WERI-Rb-1 (cell line): ENCODE data around the gene STXBP3.

Experiments used
- DNase-seq: peaks from one replicate; pipeline ENCODE4 v3.0.0-alpha.2; 2020
- H3K27ac ChIP-seq: fragments of 250-450 bp; sonication (Bioruptor Pico); 2 replicates; pipeline ENCODE4 v1.5.1; 2020; ENCODE audit warnings: mild to moderate bottlenecking, moderate library complexity
- H3K27me3 ChIP-seq: fragments of 250-450 bp; sonication (Bioruptor Pico); 2 replicates; pipeline ENCODE4 v1.5.1; 2021; ENCODE audit warnings: mild to moderate bottlenecking, low read depth, moderate library complexity; ENCODE audit not compliant: insufficient read depth, severe bottlenecking
- H3K36me3 ChIP-seq: fragments of 250-450 bp; sonication (Bioruptor Pico); 2 replicates; pipeline ENCODE4 v1.5.1; 2020; ENCODE audit warnings: mild to moderate bottlenecking, moderate library complexity
- H3K4me3 ChIP-seq: 2 replicates; pipeline ENCODE4 v1.5.1; 2011; ENCODE audit warnings: low read depth, mild to moderate bottlenecking, control low read depth, low read length
- H3K9me3 ChIP-seq: fragments of 250-450 bp; sonication (Bioruptor Pico); 2 replicates; pipeline ENCODE4 v1.5.1; 2021; ENCODE audit warnings: mild to moderate bottlenecking, moderate library complexity; ENCODE audit not compliant: severe bottlenecking
- CTCF ChIP-seq: IDR thresholded peaks from 2 replicates; pipeline ENCODE4 v1.5.1; 2011; ENCODE audit warnings: low read depth, mild to moderate bottlenecking, control low read depth, inconsistent platforms, low read length

Gene STXBP3

GRCh38 chr1:108854221-108855019 lies 107.9 kb downstream of the STXBP3 start:
- TF ChIP-seq CTCF = no peak
- DNase-seq = no peak

GRCh38 chr1:108856994-108857393 lies 110.5 kb downstream of the STXBP3 start, which contains the start of gene AKNAD1:
Gene AKNAD1 (minus strand): TSS chr1:108857094. CDS start chr1:108852664, 4,430 bp downstream.
- Histone ChIP-seq H3K36me3 (no peaks in the 10 kb centered on the region), H3K27me3 (no peaks in the 10 kb centered on the region), H3K9me3 (no peaks in the 10 kb centered on the region), H3K4me3 (no peak within 1 kb of the TSS), H3K27ac (no peak within 1 kb of the TSS)
- DNase-seq = no peak
- TF ChIP-seq CTCF = no peak

More at GRCh38 chr1:108854221-108855019, 107.9 kb downstream of the STXBP3 start:
- Histone ChIP-seq H3K9me3 (no peaks in the 10 kb centered on the region), H3K36me3 (no peaks in the 10 kb centered on the region), H3K27me3 (no peaks in the 10 kb centered on the region), H3K27ac (no peak overlapping the region), H3K4me3 (no peak overlapping the region)

- Histone ChIP-seq H3K27ac (no peak overlapping the region), H3K4me3 (no peak overlapping the region), H3K36me3 (no peaks in the 10 kb centered on the region), H3K27me3 (no peaks in the 10 kb centered on the region), H3K9me3 (no peaks in the 10 kb centered on the region)
- no peak for TF ChIP-seq CTCF
- DNase-seq = no peak
Measured at GRCh38 chr1:108858230-108858950, 111.9 kb downstream of the STXBP3 start.
